ENCODE measurements around the gene EXTL1. TPM values are rescaled to one million over a fixed set of nuclear protein-coding genes. Genes with fewer than 3 reads are reported as not detected.

EXTL1 gene
- total RNA-seq, 1 experiment from 2014 or later = 1.0 TPM

GRCh38 chr1:26050248-26050640 lies 28.7 kb downstream of the EXTL1 start:
- no peak overlapping the region for H2BK5ac ChIP-seq (ENCODE audit: insufficient read length, low read length)
- H3T11ph ChIP-seq (ENCODE audit: low read length) = no peak overlapping the region
- H2BK20ac ChIP-seq (ENCODE audit: low read depth, low read length, poor library complexity, severe bottlenecking) = no peak overlapping the region
- peaks cover 2 to 8% of the 10 kb centered on the region in 2 experiments; a peak in 3 of 4 replicates for H3K4me1 Mint-ChIP-seq
- H2AK5ac ChIP-seq (ENCODE audit: insufficient read length, low read length) = no peak overlapping the region
- H3K9me3 Mint-ChIP-seq = no peaks in the 10 kb centered on the region; a peak in 1 of 5 replicates
- H3K27me3 Mint-ChIP-seq (ENCODE audit: low read depth) = peaks cover 93% of the 10 kb centered on the region
- DNase-seq = no peak
- no peak for TF ChIP-seq CTCF (conservative IDR thresholded peaks at IDR 0.05)
- H3K36me3 Mint-ChIP-seq (ENCODE audit: insufficient read depth in 1 of 3, low read depth in 3 of 3) = no peaks in the 10 kb centered on the region
- no peaks in the 10 kb centered on the region for H3K79me1 ChIP-seq (ENCODE audit: insufficient read depth, low read depth, low read length, poor library complexity, severe bottlenecking)
- no peak overlapping the region for H3K27ac ChIP-seq (ENCODE audit: insufficient read length, low read depth, low read length)
- no peak overlapping the region for H3K4me2 ChIP-seq (ENCODE audit: insufficient read depth, insufficient read length, low read length)
- WGBS (ENCODE audit: extremely low coverage, insufficient read length, low lambda C conversion rate) = no CpG with 5 or more reads among the region's 6 CpGs
- peaks cover 10% of the 10 kb centered on the region for H3K23me2 ChIP-seq (ENCODE audit: insufficient read length, low read depth, low read length, poor library complexity, severe bottlenecking)
- no peak overlapping the region for H2BK120ac ChIP-seq (ENCODE audit: low read depth, low read length, poor library complexity, severe bottlenecking)
- H2AFZ ChIP-seq (ENCODE audit: low read length) = no peak overlapping the region
- no peak overlapping the region for H3K23ac ChIP-seq (ENCODE audit: insufficient read length, low read depth, low read length)
- H3K27me3 ChIP-seq (ENCODE audit: insufficient read depth, low read length) = peaks cover 35% of the 10 kb centered on the region
- H3K56ac ChIP-seq (ENCODE audit: insufficient read length, low read depth, low read length) = no peak overlapping the region
- no peaks in the 10 kb centered on the region for H3K9me3 ChIP-seq (ENCODE audit: control insufficient read depth, low read depth, low read length)
- H3K18ac ChIP-seq (ENCODE audit: insufficient read length, low read depth, low read length) = no peak overlapping the region
- no peaks in the 10 kb centered on the region for H4K20me1 ChIP-seq (ENCODE audit: control insufficient read depth, insufficient read depth, insufficient read length)
- no peaks in the 10 kb centered on the region for H3K4me1 ChIP-seq (ENCODE audit: insufficient read depth, low read length)
- no peak overlapping the region for H3K27ac Mint-ChIP-seq
- H4K91ac ChIP-seq (ENCODE audit: insufficient read length, low read depth, low read length) = no peak overlapping the region
- H4K5ac ChIP-seq (ENCODE audit: insufficient read length, low read depth, low read length) = no peak overlapping the region
- H3K4me3 Mint-ChIP-seq = no peak overlapping the region
- H3K9ac ChIP-seq (ENCODE audit: extremely low read depth, insufficient read length, low read length) = no peak overlapping the region
- H4K8ac ChIP-seq (replicated peaks; ENCODE audit: insufficient read length, low read depth, low read length) = no peak overlapping the region
- H3K14ac ChIP-seq (ENCODE audit: insufficient read depth, low read length) = no peak overlapping the region
- H2BK12ac ChIP-seq (ENCODE audit: insufficient read length, low read depth, low read length) = no peak overlapping the region
- H3K4ac ChIP-seq (ENCODE audit: low read depth, low read length) = no peak overlapping the region
- no peak overlapping the region for H2BK15ac ChIP-seq (ENCODE audit: low read depth, low read length)
- no peaks in the 10 kb centered on the region for H3K79me2 ChIP-seq (ENCODE audit: insufficient read depth, low read length)

Data from H9 (cell line).